Stimulated activated memory B cell treated with anti-CD40 and anti-IgM and Interleukin-4, amounts not matched to agents 10 μg/mL and 1 μg/mL and 100 μg/mL, for 72 hours (primary cell): ENCODE results near the gene NRSN2.

ENCODE experiments used
- ATAC-seq: fragments of 150-1000 bp; cut with Tn5 transposase; 2 replicates; pipeline ENCODE4 v1.10.0; 2021
- H3K27ac Mint-ChIP-seq: one replicate; pipeline ENCODE4 v1.8.0; 2022; ENCODE audit warnings: mild to moderate bottlenecking, mixed read lengths
- H3K27me3 Mint-ChIP-seq: one replicate; pipeline ENCODE4 v1.8.0; 2022; ENCODE audit warnings: mixed read lengths
- H3K36me3 Mint-ChIP-seq: one replicate; pipeline ENCODE4 v1.8.0; 2022; ENCODE audit warnings: mixed read lengths
- H3K4me1 Mint-ChIP-seq: one replicate; pipeline ENCODE4 v1.8.0; 2022; ENCODE audit warnings: mixed read lengths
- H3K4me3 Mint-ChIP-seq: one replicate; pipeline ENCODE4 v1.8.0; 2022; ENCODE audit warnings: mild to moderate bottlenecking, moderate library complexity, mixed read lengths
- H3K9me3 Mint-ChIP-seq: one replicate; pipeline ENCODE4 v1.8.0; 2022; ENCODE audit warnings: mixed read lengths

NRSN2 gene

GRCh38 chr20:403582-403957 is 56.7 kb downstream of the NRSN2 start:
- Mint-ChIP-seq H3K27me3 (no peaks in the 10 kb centered on the region), H3K36me3 (peaks cover 2% of the 10 kb centered on the region), H3K4me1 (peaks cover 32% of the 10 kb centered on the region), H3K27ac (no peak overlapping the region), H3K4me3 (no peak overlapping the region), H3K9me3 (no peaks in the 10 kb centered on the region)
- no peak for ATAC-seq

- no peaks in the 10 kb centered on the region for H3K27me3 Mint-ChIP-seq
- ATAC-seq: no peak
- H3K9me3 Mint-ChIP-seq: no peaks in the 10 kb centered on the region
- H3K36me3 Mint-ChIP-seq: no peaks in the 10 kb centered on the region
- peaks cover 37% of the 10 kb centered on the region for H3K4me1 Mint-ChIP-seq
- no peak overlapping the region for H3K27ac Mint-ChIP-seq
- no peak overlapping the region for H3K4me3 Mint-ChIP-seq
Observed at GRCh38 chr20:404088-404487, 57.2 kb downstream of the NRSN2 start.
